ENCODE measurements around the gene MTCP1.

DNA sequence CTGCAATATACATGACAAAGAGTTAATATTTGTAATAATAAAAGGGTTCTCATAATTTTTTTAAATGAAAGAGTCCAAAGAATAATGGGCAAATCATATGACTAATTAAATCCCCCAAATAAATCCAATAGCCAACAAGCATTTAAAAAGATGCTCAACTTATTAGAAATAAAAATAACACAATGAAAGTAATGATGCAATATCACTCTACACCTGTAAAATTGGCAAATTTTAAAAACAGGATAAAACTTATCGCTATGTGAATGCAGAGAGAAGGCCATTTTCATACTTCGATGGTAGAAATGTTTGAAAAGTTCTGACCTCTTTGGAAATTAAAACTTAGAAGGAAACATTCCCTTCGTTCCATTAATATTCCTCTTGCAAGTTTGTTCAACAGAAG lies 50.3 kb downstream of the MTCP1 start:
- TF ChIP-seq, protein P1, sequence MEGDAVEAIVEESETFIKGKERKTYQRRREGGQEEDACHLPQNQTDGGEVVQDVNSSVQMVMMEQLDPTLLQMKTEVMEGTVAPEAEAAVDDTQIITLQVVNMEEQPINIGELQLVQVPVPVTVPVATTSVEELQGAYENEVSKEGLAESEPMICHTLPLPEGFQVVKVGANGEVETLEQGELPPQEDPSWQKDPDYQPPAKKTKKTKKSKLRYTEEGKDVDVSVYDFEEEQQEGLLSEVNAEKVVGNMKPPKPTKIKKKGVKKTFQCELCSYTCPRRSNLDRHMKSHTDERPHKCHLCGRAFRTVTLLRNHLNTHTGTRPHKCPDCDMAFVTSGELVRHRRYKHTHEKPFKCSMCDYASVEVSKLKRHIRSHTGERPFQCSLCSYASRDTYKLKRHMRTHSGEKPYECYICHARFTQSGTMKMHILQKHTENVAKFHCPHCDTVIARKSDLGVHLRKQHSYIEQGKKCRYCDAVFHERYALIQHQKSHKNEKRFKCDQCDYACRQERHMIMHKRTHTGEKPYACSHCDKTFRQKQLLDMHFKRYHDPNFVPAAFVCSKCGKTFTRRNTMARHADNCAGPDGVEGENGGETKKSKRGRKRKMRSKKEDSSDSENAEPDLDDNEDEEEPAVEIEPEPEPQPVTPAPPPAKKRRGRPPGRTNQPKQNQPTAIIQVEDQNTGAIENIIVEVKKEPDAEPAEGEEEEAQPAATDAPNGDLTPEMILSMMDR (IDR thresholded peaks at IDR 0.05): no peak
- TF ChIP-seq EP300 (IDR thresholded peaks at IDR 0.05) (no peak), POLR2A (IDR thresholded peaks at IDR 0.05) (no peak)

All from ovary (tissue), 3 donors.